PC-9 (cell line): ENCODE data around the gene HMG20A. TPM values are rescaled to one million over a fixed set of nuclear protein-coding genes. Genes with fewer than 3 reads are reported as not detected.

ENCODE experiments used
- BruUV-seq: library from RNA; stranded (reverse); fragments of 400-500 nt; replicated peaks from 2 replicates; lab custom pipeline; 2021; lab: Mats Ljungman, UMichigan
- CTCF ChIA-PET: fragments of 300-600 bp; sonication (Branson Sonifier 250); formaldehyde crosslinking; loops from one replicate; lab custom pipeline; 2022; ENCODE audit warnings: antibody characterized with exemption; lab: Charles Lee
- POLR2A ChIA-PET: fragments of 300-600 bp; sonication (Branson Sonifier 250); formaldehyde crosslinking; loops from one replicate; lab custom pipeline; 2022; ENCODE audit warnings: antibody characterized with exemption; ENCODE audit not compliant: unreplicated experiment; lab: Charles Lee
- DNase-seq, 2 experiments: peaks; one replicate each; pipeline versions ENCODE4 v3.0.0 to v3.0.0-alpha.2; 2015 to 2022; ENCODE audit warnings: mixed read lengths in 1 of 2
- H2AFZ ChIP-seq: fragments of 200-600 bp; sonication (generic); 2 replicates; pipeline ENCODE4 v1.8.1; 2017; ENCODE audit warnings: antibody characterized with exemption
- H3F3A ChIP-seq: fragments of 200-600 bp; sonication (generic); 2 replicates; pipeline ENCODE4 v1.8.1; 2017; ENCODE audit warnings: antibody characterized with exemption, mild to moderate bottlenecking, low read depth; ENCODE audit not compliant: insufficient read depth
- H3K27ac ChIP-seq: fragments of 200-600 bp; sonication (generic); 2 replicates; pipeline ENCODE4 v1.6.1; 2016; ENCODE audit warnings: mixed run types
- H3K27me3 ChIP-seq: fragments of 200-600 bp; sonication (generic); 2 replicates; pipeline ENCODE4 v1.6.1; 2016; ENCODE audit warnings: low read depth, mixed run types; ENCODE audit not compliant: insufficient read depth
- H3K36me3 ChIP-seq: fragments of 200-600 bp; sonication (generic); 2 replicates; pipeline ENCODE4 v1.6.1; 2016; ENCODE audit warnings: low read depth, mixed run types
- H3K4me1 ChIP-seq: fragments of 200-600 bp; sonication (generic); replicated peaks from 2 replicates; pipeline ENCODE4 v1.6.1; 2016; ENCODE audit warnings: mixed run types; ENCODE audit not compliant: insufficient read depth
- H3K4me2 ChIP-seq: fragments of 200-600 bp; sonication (generic); 2 replicates; pipeline ENCODE4 v1.6.1; 2017; ENCODE audit warnings: mixed run types
- H3K4me3 ChIP-seq: fragments of 200-600 bp; sonication (generic); 2 replicates; pipeline ENCODE4 v1.6.1; 2016; ENCODE audit warnings: mixed run types
- H3K79me2 ChIP-seq: fragments of 200-600 bp; sonication (generic); 2 replicates; pipeline ENCODE4 v1.6.1; 2017; ENCODE audit warnings: low read depth, mixed run types
- H3K9me2 ChIP-seq: fragments of 200-600 bp; sonication (generic); 2 replicates; pipeline ENCODE4 v1.8.1; 2017; ENCODE audit warnings: mild to moderate bottlenecking; ENCODE audit not compliant: insufficient read depth
- H3K9me3 ChIP-seq: fragments of 200-600 bp; sonication (generic); 2 replicates; pipeline ENCODE4 v1.8.1; 2016; ENCODE audit warnings: low read depth; ENCODE audit not compliant: insufficient read depth
- H4K20me1 ChIP-seq: fragments of 200-600 bp; sonication (generic); 2 replicates; pipeline ENCODE4 v1.8.1; 2017; ENCODE audit not compliant: insufficient read depth
- EZH2 ChIP-seq: fragments of 200-600 bp; sonication (generic); IDR thresholded peaks from 2 replicates; pipeline ENCODE4 v1.8.0; 2017; ENCODE audit warnings: antibody characterized with exemption, low read depth
- intact Hi-C: fragments of 100-400 bp; cut with micrococcal nuclease; formaldehyde crosslinking; loops from one replicate; pipeline ENCODE4 v1.10.0; 2022; ENCODE audit not compliant: unreplicated experiment
- total RNA-seq: library from RNA; stranded (reverse); gene quantifications from 2 replicates; pipeline ENCODE4 v1.2.3, GENCODE V29; 2021
- TF ChIP-seq, protein P1 (sequence below): fragments of 200-600 bp; sonication (generic); conservative IDR thresholded peaks from 2 replicates; pipeline ENCODE4 v1.6.1; 2017; ENCODE audit warnings: mixed run types, antibody characterized with exemption, mild to moderate bottlenecking, moderate library complexity

HMG20A gene
- total RNA-seq, 1 experiment from 2014 or later = 33.4 TPM

DNA sequence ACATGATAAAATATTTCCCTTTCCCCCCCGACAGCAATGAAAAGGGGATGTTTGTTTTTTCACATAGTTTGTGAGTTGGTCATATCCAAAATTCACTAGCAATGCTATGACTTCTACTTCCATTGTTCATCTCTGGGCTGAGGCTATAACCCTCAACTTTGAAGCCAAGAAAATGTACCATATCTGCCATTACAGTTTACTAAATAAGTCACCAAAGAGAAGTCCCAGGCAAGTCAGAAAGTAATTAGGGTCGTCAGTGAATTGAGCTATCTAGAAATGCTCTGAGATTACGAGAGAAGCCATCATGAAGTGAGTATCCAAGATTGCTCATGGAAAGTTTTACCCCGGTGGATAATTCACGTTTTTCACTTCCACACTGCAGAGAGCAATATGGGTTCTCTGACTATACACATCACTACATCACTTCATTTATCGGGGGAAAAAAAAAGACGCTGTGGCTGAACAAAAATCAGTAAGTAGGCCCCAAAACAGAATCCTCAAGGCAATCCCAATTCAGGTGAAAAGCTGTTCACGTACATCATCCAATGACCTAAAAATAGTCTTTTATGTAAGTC is 2.2 kb upstream of the HMG20A start:
- Histone ChIP-seq H3K27ac (no peak overlapping the region), H4K20me1 (peaks cover 13% of the 10 kb centered on the region; the same call in 1 of the 2 replicates), H3K36me3 (no peaks in the 10 kb centered on the region; the same call in 1 of the 2 replicates), H3F3A (no peaks in the 10 kb centered on the region), H3K79me2 (peaks cover 50% of the 10 kb centered on the region), H3K9me2 (no peaks in the 10 kb centered on the region), H2AFZ (peak overlapping the region; percentile 86; the same call in 1 of the 2 replicates), H3K4me2 (peak overlapping the region; percentile 97), H3K27me3 (no peaks in the 10 kb centered on the region), H3K4me3 (peak overlapping the region; percentile 92), H3K9me3 (no peaks in the 10 kb centered on the region), H3K4me1 (peaks cover 39% of the 10 kb centered on the region)
- no peak for DNase-seq
- no peak for TF ChIP-seq EZH2
- TF ChIP-seq, protein P1, sequence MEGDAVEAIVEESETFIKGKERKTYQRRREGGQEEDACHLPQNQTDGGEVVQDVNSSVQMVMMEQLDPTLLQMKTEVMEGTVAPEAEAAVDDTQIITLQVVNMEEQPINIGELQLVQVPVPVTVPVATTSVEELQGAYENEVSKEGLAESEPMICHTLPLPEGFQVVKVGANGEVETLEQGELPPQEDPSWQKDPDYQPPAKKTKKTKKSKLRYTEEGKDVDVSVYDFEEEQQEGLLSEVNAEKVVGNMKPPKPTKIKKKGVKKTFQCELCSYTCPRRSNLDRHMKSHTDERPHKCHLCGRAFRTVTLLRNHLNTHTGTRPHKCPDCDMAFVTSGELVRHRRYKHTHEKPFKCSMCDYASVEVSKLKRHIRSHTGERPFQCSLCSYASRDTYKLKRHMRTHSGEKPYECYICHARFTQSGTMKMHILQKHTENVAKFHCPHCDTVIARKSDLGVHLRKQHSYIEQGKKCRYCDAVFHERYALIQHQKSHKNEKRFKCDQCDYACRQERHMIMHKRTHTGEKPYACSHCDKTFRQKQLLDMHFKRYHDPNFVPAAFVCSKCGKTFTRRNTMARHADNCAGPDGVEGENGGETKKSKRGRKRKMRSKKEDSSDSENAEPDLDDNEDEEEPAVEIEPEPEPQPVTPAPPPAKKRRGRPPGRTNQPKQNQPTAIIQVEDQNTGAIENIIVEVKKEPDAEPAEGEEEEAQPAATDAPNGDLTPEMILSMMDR = no peak
- intact Hi-C loops = no loop called here
- BruUV-seq = TSS peak; percentile 68
- ChIA-PET POLR2A (interaction anchor here (0.6 to 0.7 kb wide), 2 partner anchors 16 to 90 kb away, joined by 3 to 9 read pairs; no protein-coding TSS in a partner anchor), CTCF (no interaction called here)

DNA sequence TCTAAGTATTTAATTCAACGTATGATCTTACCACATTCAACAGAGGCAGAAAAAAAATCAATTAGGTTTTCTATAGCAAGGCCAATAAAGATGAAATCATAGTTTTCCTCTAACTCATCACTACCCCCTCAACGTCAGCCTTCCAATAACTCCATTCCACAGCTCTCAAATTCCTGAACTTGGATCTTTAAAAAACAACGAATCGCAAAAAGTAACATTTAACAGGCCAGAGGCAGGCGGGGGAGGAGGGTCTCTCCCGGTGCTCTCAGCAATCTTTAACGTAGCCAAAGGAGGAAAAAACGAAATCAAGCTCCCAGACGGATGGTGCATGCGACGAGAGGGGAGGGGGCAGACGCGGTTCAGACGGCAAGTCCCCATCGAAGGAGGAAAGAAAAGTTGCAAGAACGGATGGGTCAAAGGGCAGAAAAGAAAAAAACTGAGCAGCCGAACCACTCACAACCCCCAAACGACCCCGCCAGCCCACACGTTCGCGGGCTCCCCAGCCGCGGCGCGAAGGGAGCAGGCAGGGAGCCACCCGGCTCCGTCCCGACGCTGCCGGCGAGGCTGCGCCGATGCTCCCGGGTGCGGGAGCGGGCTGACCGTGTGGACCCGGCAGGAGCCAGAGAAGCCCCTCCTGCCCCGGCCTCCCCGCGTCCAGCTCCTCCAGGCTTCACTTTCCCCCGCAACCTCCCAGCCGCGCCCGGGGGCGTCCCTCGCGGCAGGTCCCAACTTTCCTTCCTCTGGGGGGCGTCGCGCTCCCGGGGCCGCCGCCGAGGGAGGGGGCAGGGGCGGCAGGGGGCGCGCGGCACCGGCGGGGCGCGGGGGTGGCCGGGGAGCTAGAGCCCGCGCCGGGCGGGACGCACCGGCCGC is 1.5 kb upstream of the HMG20A start:
- TF ChIP-seq EZH2 = no peak
- TF ChIP-seq, protein P1 = no peak
- peak in 1 of 2 experiments; percentile 22 for DNase-seq
- no peaks in the 10 kb centered on the region; the same call in 1 of the 2 replicates for H3K36me3 ChIP-seq
- peaks cover 13% of the 10 kb centered on the region; the same call in 1 of the 2 replicates for H4K20me1 ChIP-seq
- peak overlapping the region; percentile 92 for H3K4me3 ChIP-seq
- ChIA-PET POLR2A (interaction anchor here (0.6 to 0.7 kb wide), 3 partner anchors 16 to 351 kb away, joined by 3 to 9 read pairs (median 4); no protein-coding TSS in a partner anchor), CTCF (interaction anchor here (0.6 kb wide), 1 partner anchor 689 kb away, joined by 3 read pairs; no protein-coding TSS in a partner anchor)
- peak overlapping the region; percentile 97 for H3K4me2 ChIP-seq
- H3F3A ChIP-seq = no peaks in the 10 kb centered on the region
- peaks cover 58% of the 10 kb centered on the region for H3K79me2 ChIP-seq
- intact Hi-C loops = no loop called here
- no peaks in the 10 kb centered on the region for H3K9me2 ChIP-seq
- H3K9me3 ChIP-seq = no peaks in the 10 kb centered on the region
- BruUV-seq = no TSS peak
- no peak overlapping the region for H3K27ac ChIP-seq
- H3K4me1 ChIP-seq = peaks cover 39% of the 10 kb centered on the region
- H3K27me3 ChIP-seq = no peaks in the 10 kb centered on the region
- peak overlapping the region; percentile 86 for H2AFZ ChIP-seq
